ENCODE results near the gene B4GALNT2.
"Not testable (repeated sequence)": the region's sequence is repeated elsewhere in the genome, so short reads cannot be mapped to it uniquely, and the experiment has no call there.

The B4GALNT2 gene

GRCh38 chr17:49132699-49133364 lies at the start of gene B4GALNT2:
Gene B4GALNT2, plus strand, starts transcription at chr17:49132769. Its CDS starts 24 bp downstream, at chr17:49132793.
- peak; percentile 65 for DNase-seq

- not testable (repeated sequence) for DNase-seq
These were observed 47.5 kb upstream of the B4GALNT2 start for GRCh38 chr17:49085046-49085445.

- no peak for DNase-seq
These were observed 46.8 kb upstream of the B4GALNT2 start for GRCh38 chr17:49085565-49086315.

- DNase-seq = no peak
These were observed 46.3 kb upstream of the B4GALNT2 start for GRCh38 chr17:49086316-49086605.

- DNase-seq = no peak
These were observed 45.9 kb upstream of the B4GALNT2 start for GRCh38 chr17:49086649-49087048.

- DNase-seq = no peak
These were observed 43.5 kb upstream of the B4GALNT2 start for GRCh38 chr17:49089094-49089493.

GRCh38 chr17:49090878-49091594 lies 41.5 kb upstream of the B4GALNT2 start:
- DNase-seq = no peak

- no peak for DNase-seq
These were observed 39.4 kb upstream of the B4GALNT2 start for GRCh38 chr17:49093131-49093530.

GRCh38 chr17:49100601-49101000 lies 32.0 kb upstream of the B4GALNT2 start:
- DNase-seq = no peak

GRCh38 chr17:49101054-49101534 lies 31.5 kb upstream of the B4GALNT2 start:
- DNase-seq = no peak

GRCh38 chr17:49103360-49103759 lies 29.2 kb upstream of the B4GALNT2 start:
- not testable (repeated sequence) for DNase-seq

GRCh38 chr17:49104511-49105074 lies 28.0 kb upstream of the B4GALNT2 start:
- DNase-seq = no peak

GRCh38 chr17:49106321-49107210 lies 26.0 kb upstream of the B4GALNT2 start:
- no peak for DNase-seq

GRCh38 chr17:49107211-49107557 lies 25.4 kb upstream of the B4GALNT2 start:
- DNase-seq = no peak

GRCh38 chr17:49108318-49108717 lies 24.3 kb upstream of the B4GALNT2 start:
- DNase-seq = no peak

GRCh38 chr17:49110509-49110908 lies 22.1 kb upstream of the B4GALNT2 start:
- DNase-seq = no peak

GRCh38 chr17:49111934-49112333 lies 20.6 kb upstream of the B4GALNT2 start:
- DNase-seq = no peak

GRCh38 chr17:49112936-49113335 lies 19.6 kb upstream of the B4GALNT2 start:
- no peak for DNase-seq

- no peak for DNase-seq
These were observed 17.9 kb upstream of the B4GALNT2 start for GRCh38 chr17:49114703-49115102.

GRCh38 chr17:49117587-49118230 lies 14.9 kb upstream of the B4GALNT2 start:
- no peak for DNase-seq

- DNase-seq = no peak
These were observed 12.4 kb upstream of the B4GALNT2 start for GRCh38 chr17:49120166-49120565.

- no peak for DNase-seq
These were observed 10.8 kb upstream of the B4GALNT2 start for GRCh38 chr17:49121696-49122292.
